ENCODE data around the gene CCM2.

GRCh38 chr7:45044338-45044737, 44.3 kb downstream of the CCM2 start:
- TF ChIP-seq CTCF (IDR thresholded peaks at IDR 0.05) (no peak), EP300 (IDR thresholded peaks at IDR 0.05) (no peak), POLR2A (IDR thresholded peaks at IDR 0.05) (no peak), POLR2AphosphoS5 (IDR thresholded peaks at IDR 0.05) (no peak)
